Measurements from ENCODE around the gene SIX4.

Gene SIX4

DNA sequence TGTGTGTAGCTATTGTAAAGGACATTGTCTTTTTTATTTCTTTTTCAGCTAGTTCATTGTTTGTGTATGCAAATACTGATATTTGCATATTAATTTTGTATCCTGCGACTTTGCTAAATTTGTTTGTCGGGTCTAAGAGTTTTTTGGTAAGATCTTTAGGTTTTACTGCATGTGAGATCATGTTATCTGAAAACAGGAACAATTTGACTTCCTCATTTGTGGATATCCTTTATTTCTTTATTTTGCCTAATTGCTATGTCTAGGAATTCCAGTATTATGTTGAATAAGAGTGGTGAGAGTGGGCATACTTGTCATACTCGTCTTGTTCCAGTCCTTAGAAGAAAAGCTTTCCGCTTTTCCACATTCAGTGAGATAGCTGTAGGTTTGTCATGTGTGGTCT, 28.8 kb downstream of the SIX4 start:
- Mint-ChIP-seq H3K36me3 (ENCODE audit: low read depth) (peaks cover under 1% of the 10 kb centered on the region), H3K27ac (no peak overlapping the region), H3K27me3 (ENCODE audit: low read depth) (no peaks in the 10 kb centered on the region), H3K4me1 (no peaks in the 10 kb centered on the region), H3K4me3 (no peak overlapping the region), H3K9me3 (peaks cover 22% of the 10 kb centered on the region)
- TF ChIP-seq, protein P1, sequence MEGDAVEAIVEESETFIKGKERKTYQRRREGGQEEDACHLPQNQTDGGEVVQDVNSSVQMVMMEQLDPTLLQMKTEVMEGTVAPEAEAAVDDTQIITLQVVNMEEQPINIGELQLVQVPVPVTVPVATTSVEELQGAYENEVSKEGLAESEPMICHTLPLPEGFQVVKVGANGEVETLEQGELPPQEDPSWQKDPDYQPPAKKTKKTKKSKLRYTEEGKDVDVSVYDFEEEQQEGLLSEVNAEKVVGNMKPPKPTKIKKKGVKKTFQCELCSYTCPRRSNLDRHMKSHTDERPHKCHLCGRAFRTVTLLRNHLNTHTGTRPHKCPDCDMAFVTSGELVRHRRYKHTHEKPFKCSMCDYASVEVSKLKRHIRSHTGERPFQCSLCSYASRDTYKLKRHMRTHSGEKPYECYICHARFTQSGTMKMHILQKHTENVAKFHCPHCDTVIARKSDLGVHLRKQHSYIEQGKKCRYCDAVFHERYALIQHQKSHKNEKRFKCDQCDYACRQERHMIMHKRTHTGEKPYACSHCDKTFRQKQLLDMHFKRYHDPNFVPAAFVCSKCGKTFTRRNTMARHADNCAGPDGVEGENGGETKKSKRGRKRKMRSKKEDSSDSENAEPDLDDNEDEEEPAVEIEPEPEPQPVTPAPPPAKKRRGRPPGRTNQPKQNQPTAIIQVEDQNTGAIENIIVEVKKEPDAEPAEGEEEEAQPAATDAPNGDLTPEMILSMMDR (IDR thresholded peaks at IDR 0.05; ENCODE audit: unreplicated experiment in 3 of 3), result no peak

DNA sequence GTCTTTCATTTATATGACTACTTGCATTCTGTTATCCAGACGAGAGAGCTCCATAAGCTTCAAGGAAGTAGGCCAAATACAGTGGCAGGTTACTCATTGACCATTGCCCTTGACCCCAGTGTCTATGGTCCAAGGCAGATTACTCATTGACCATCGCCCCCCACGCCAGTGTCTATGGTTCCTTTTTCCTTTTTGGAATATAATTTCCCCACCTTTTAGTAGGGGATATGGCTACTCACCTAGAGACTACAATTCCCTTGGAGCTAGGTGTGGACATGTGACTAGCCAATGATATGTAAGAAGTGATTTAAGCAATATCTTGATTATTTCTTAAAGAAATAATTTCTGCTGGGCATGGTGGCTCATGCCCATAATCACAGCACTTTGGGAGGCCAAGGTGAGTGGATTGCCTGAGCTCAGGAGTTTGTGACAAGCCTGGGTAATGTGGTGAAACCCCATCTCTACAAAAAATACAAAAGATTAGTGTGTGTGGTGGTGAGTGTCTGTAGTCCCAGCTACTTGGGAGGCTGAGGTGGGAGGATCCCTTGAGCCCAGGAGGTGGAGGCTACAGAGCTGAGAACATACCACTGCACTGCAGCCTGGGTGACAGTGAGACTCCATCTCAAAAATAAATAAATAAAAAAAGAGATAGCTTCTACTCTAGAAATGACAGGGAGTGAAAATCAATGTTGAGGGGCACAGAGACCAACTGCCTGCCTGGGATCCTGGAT, 32.6 kb downstream of the SIX4 start:
- H3K4me1 Mint-ChIP-seq, result no peaks in the 10 kb centered on the region
- no peak overlapping the region for H3K27ac Mint-ChIP-seq
- TF ChIP-seq, protein P1 (IDR thresholded peaks at IDR 0.05; ENCODE audit: unreplicated experiment in 3 of 3), result no peak
- H3K27me3 Mint-ChIP-seq (ENCODE audit: low read depth), result no peaks in the 10 kb centered on the region
- H3K9me3 Mint-ChIP-seq, result peaks cover under 1% of the 10 kb centered on the region
- no peaks in the 10 kb centered on the region for H3K36me3 Mint-ChIP-seq (ENCODE audit: low read depth)
- no peak overlapping the region for H3K4me3 Mint-ChIP-seq

DNA sequence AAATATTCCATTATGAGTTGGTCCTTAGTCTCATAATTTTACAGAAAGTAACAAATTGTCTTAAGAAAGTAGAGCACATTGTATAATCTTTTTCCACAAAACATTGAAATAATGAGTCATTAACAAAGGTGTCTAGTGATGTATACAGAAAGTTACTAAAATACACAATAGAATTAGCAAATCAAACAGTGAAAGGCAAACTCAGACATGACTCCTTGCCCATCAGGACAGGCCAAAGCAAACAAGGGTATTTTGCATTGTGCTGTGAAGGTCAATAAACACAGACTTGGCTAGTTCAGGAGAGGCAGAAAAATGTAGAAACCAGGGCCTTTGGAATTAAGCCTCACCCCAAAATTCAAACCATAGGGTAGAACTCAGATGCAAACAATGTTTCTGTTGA, 37.3 kb downstream of the SIX4 start:
- no peaks in the 10 kb centered on the region for H3K4me1 Mint-ChIP-seq
- H3K27me3 Mint-ChIP-seq (ENCODE audit: low read depth), result no peaks in the 10 kb centered on the region
- no peak overlapping the region for H3K27ac Mint-ChIP-seq
- H3K9me3 Mint-ChIP-seq, result peaks cover 8% of the 10 kb centered on the region
- H3K4me3 Mint-ChIP-seq, result no peak overlapping the region
- H3K36me3 Mint-ChIP-seq (ENCODE audit: low read depth), result no peaks in the 10 kb centered on the region
- TF ChIP-seq, protein P1 (IDR thresholded peaks at IDR 0.05; ENCODE audit: unreplicated experiment in 3 of 3), result no peak

DNA sequence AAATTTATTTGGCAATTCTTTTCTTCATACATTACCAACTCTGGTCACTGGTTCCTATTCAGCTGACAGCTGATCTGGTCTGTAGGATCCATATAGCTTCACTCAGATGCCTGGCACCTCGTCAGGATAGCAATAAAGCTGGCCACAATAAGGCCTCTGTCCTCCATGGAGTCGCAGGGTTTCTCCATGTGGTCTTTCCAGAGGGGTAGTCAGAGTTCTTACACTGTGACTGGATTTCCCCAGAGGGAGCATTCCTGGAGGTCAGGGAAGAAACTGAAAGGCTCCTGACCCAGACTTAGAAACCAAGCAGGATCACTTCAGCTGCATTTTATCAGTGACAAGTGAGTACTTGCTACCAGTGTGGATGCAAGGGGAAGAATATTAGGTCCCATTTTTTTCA, 39.9 kb downstream of the SIX4 start:
- Mint-ChIP-seq H3K27ac (no peak overlapping the region), H3K36me3 (ENCODE audit: low read depth) (no peaks in the 10 kb centered on the region), H3K9me3 (peaks cover 8% of the 10 kb centered on the region), H3K4me3 (no peak overlapping the region), H3K4me1 (no peaks in the 10 kb centered on the region), H3K27me3 (ENCODE audit: low read depth) (no peaks in the 10 kb centered on the region)
- TF ChIP-seq, protein P1 (IDR thresholded peaks at IDR 0.05; ENCODE audit: unreplicated experiment in 3 of 3), result no peak

DNA sequence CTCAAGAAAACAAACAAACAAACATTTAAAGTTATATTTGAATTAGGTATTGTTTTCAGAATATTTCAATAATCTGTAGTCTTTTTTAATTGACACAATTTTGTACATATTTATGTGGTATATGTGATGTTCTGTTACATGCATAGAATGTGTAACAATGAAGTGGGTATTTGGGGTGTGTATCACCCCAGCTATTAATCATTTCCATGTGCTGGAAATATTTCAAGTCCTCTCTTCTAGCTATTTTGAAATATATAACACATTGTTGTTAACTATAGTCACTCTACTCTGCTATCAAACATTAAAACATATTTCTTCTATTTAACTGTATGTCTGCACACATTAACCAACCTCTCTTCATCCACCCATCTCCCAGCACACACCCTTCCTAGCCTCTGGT, 42.9 kb downstream of the SIX4 start:
- no peak overlapping the region for H3K4me3 Mint-ChIP-seq
- H3K36me3 Mint-ChIP-seq (ENCODE audit: low read depth), result no peaks in the 10 kb centered on the region
- no peaks in the 10 kb centered on the region for H3K27me3 Mint-ChIP-seq (ENCODE audit: low read depth)
- H3K4me1 Mint-ChIP-seq, result peaks cover 5% of the 10 kb centered on the region
- no peak overlapping the region for H3K27ac Mint-ChIP-seq
- H3K9me3 Mint-ChIP-seq, result peaks cover 8% of the 10 kb centered on the region
- TF ChIP-seq, protein P1 (IDR thresholded peaks at IDR 0.05; ENCODE audit: unreplicated experiment in 3 of 3), result no peak

DNA sequence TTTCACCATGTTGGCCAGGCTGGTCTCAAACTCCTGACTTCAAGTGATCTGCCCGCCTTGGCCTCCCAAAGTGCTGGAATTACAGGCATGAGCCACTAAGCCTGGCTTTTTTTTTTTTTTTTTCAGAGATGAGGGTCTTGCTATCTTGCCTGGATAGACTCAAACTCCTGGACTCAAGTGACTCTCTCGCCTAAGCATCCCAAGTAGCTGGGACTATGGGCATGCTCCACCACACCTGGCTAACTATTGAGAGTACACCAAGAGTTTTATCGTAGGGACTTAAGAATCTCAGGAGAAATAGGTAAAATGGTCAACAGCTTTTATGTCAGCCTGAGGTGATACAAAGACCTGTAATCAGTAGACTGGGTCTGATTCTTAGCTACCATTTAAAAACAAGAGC, 43.6 kb downstream of the SIX4 start:
- Mint-ChIP-seq H3K27ac (no peak overlapping the region), H3K9me3 (peaks cover 8% of the 10 kb centered on the region), H3K4me3 (no peak overlapping the region), H3K4me1 (peaks cover 5% of the 10 kb centered on the region), H3K27me3 (ENCODE audit: low read depth) (no peaks in the 10 kb centered on the region), H3K36me3 (ENCODE audit: low read depth) (no peaks in the 10 kb centered on the region)
- TF ChIP-seq, protein P1 (IDR thresholded peaks at IDR 0.05; ENCODE audit: unreplicated experiment in 3 of 3), result no peak
